GM21447 (cell line): Measurements from ENCODE around the gene COL18A1.

Experiments used
- ATAC-seq: cut with Tn5 transposase; IDR thresholded peaks from one replicate; pipeline ENCODE4 v1.9.1; 2021; ENCODE audit not compliant: unreplicated experiment

Gene COL18A1

DNA sequence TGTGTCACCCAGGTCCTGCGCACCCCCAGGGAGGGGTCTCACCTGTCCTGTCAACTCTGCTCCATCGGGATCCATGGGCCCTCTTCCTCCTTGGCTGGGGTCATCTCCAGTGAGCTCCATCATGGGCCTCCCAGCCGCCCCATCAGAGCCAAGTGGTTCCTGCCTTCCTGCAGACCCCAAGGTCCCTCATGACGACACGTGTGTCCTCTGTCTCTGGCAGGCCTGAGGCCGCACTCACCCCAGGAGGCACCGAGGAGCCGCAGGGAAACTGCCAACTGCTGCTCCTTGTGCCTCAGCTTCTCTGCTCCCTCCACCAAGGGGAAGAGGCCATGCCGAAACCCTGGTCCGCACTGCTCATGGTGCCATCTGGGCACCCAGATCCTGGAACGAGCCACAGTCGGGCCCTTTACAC lies 46.8 kb downstream of the COL18A1 start:
- ATAC-seq, result no peak

DNA sequence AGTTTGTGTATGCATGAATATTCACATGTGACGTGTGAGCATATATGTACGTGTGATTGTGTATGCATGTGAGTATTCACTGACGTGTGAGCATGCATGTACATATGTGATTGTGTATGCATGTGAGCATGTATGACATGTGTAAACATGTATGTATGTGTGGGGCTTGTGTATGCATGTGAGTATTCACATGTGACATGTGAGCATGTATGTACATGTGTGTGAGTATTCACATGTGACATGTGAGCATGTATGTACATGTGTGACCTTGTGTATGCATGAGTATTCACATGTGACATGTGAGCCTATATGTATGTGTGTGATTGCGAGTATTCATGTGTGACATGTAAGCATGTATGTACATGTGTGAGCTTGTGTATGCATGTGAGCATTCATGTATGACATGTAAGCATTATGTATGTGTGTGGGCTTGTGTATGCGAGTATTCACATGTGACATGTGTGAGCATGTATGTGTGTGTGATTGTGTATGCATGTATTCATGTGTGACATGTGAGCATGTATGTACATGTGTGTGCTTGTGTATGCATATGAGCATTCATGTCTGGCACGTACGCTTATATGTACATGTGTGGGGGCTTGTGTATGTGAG lies 47.8 kb downstream of the COL18A1 start:
- ATAC-seq, result no peak

DNA sequence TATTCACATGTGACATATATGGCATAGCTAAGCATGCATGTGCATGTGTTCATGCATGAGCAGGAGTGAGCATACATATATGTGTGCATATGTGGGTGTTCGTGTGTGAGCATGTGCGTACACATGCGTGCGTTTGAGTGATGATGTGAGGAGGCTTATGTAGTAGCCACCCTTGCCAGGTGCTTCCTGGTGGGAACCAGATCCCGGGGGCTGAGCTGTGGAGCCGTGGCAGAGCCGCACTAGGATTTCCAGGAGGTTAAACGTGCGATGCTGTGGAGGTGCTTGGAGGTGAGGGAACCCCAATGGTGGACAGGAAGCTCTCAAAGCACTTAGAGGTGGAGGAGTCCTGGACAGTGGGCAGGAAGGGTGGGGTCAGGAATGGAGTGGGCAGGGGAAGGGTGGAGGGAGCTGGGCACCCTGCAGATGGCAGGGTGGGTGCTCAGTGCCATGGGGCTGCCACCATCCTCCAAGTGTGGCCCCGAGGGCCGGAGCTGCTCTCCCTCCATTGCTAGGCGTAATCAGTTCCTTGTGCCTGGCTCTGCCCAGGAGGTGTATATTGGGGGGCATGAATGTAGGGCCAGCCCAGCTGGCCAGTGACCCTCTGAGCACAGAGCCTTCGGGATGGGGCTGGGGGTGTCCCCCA lies 48.5 kb downstream of the COL18A1 start:
- ATAC-seq, result no peak

DNA sequence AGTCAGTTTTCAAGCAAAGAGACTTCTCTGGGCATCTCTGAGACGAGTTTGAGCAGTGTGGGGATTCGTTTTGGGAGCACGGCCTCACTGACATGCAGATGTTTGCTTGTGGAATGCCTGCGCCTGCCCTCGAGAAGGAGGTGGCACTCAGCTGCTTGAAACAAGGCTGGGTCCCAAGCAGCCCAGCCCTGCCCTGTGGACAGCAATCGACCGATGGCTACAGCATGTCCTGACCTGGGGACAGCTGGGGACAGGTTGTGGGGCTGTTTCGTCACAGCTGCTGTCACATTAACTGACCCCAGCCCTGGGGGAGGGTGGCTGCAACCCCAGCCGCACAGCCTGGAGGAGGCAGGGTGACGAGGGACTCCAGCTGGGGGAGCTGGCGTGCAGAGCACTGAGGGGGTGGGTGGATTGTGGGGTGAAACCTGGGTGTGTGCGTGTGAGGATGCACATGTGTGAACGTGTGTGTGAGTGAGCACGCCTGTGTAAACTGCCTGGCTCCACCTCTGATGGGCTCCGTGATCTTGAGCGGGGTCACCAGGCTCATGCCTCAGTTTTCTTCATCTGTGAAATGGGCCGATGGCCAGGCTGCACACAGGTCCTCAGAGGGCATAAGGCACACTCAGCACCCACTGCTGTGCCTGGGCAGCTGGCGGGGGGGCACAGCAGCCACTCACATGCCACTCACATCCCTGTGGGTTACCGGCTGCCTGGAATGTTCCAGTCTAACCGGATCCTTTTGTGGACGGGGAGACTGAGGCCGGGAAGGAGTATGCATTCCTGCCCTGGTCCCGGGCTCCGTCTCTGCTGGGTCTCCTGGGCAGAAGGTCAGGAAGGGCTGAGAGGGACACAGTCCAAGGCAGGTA lies 49.3 kb downstream of the COL18A1 start:
- ATAC-seq, result no peak

DNA sequence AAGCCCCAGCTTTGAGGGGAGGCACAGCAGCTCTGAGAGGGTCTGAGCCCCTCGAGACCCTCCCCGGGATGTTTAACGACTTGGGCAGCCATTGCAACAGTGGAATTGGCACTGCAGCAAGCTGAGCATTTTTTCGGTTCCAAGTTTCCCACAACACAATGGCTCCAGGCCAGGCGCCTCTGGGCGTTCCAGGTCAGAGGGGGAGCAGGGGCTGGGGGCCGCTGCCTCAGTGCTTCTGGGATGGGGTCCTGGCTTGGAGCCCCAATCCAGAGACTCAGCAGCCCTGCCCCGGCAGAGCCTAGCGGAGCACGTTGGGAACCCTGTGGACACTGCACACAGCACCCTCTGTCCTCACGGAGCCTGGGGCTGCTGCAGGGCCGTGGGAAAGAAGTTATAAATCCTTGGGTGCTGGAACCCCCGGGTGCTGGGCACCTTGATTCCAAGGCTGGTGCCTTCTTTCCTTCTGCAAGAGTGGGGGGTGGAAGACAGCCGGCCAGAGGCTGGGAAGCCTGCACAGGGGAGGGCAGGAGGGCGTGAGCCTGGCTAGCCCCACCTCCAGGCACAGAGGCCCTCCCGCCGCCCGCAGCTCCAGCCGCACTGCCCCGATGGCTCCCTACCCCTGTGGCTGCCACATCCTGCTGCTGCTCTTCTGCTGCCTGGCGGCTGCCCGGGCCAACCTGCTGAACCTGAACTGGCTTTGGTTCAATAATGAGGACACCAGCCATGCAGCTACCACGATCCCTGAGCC lies 50.1 kb downstream of the COL18A1 start:
- no peak for ATAC-seq

DNA sequence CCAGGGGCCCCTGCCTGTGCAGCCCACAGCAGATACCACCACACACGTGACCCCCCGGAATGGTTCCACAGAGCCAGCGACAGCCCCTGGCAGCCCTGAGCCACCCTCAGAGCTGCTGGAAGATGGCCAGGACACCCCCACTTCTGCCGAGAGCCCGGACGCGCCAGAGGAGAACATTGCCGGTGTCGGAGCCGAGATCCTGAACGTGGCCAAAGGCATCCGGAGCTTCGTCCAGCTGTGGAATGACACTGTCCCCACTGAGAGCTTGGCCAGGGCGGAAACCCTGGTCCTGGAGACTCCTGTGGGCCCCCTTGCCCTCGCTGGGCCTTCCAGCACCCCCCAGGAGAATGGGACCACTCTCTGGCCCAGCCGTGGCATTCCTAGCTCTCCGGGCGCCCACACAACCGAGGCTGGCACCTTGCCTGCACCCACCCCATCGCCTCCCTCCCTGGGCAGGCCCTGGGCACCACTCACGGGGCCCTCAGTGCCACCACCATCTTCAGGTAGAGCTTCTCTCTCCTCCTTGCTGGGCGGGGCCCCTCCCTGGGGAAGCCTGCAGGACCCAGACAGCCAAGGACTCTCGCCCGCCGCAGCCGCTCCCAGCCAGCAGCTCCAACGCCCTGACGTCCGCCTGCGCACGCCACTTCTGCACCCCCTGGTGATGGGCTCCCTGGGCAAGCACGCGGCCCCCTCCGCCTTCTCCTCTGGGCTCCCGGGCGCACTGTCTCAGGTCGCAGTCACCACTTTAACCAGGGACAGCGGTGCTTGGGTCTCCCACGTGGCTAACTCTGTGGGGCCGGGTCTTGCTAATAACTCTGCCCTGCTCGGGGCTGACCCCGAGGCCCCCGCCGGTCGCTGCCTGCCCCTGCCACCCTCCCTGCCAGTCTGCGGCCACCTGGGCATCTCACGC lies 51.0 kb downstream of the COL18A1 start:
- no peak for ATAC-seq

DNA sequence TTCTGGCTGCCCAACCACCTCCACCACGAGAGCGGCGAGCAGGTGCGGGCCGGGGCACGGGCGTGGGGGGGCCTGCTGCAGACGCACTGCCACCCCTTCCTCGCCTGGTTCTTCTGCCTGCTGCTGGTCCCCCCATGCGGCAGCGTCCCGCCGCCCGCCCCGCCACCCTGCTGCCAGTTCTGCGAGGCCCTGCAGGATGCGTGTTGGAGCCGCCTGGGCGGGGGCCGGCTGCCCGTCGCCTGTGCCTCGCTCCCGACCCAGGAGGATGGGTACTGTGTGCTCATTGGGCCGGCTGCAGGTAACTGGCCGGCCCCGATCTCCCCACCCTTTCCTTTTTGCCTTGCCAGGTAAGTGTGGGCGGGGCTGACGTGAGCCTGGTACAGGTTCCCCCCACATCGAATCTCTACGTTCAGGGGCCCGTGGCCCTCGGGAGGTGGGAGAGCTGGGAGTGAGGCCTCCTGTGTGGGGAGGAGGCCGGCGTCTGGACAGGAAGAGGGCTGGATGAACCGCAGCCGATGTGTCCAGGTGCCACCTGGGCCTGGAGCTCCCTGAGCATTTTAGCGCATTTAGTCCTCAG lies 51.7 kb downstream of the COL18A1 start:
- ATAC-seq, result no peak

DNA sequence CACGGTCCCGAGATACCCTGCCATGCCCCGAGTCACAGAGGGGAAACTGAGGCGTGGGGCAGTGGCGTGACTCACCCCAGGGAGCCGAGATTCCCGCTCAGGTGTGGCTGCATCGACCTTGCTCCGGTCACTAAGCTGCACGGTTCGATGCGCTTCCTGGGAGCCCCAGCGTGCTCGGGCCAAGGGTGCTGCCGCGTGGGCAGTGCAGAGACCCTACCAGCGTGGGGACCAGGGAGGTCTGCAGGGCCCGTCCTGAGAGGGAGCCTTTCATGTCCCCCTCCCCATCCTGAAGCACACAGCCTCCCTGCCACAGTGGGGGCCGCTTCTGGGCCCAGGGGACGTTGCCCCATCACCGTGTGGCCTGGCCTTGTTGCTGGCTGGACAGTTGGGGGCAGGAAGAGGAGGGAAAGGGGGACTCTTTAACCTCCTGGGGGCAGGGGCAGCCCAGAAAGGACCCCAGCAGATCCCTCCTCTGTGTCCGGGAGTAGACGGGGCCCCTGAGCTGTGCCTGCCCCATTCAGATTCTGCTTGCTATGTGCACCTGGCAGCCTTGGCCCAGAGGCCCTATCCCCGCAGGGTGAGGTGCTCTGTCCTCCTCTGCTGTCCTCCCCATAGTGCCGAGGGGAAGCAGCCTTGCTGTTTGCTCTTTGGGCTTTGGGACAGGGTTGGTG lies 52.3 kb downstream of the COL18A1 start:
- no peak for ATAC-seq

DNA sequence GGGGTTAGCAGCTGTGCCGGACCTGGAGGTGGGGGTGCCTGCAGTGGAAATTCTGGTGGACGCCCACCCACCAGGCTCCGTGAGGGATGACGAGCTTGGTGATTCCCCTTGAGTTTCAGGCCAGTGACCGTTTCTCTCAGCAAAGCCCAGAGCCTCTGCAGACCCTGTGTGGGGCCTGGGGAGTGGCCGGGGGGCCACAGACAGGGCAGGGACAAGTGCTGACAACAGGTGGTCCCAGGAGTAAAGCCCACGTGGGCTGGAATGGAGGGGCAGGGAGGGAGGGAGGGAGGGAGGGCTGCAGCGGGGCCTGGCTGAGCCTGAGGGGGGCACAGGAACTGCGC lies 52.8 kb downstream of the COL18A1 start:
- ATAC-seq, result no peak

DNA sequence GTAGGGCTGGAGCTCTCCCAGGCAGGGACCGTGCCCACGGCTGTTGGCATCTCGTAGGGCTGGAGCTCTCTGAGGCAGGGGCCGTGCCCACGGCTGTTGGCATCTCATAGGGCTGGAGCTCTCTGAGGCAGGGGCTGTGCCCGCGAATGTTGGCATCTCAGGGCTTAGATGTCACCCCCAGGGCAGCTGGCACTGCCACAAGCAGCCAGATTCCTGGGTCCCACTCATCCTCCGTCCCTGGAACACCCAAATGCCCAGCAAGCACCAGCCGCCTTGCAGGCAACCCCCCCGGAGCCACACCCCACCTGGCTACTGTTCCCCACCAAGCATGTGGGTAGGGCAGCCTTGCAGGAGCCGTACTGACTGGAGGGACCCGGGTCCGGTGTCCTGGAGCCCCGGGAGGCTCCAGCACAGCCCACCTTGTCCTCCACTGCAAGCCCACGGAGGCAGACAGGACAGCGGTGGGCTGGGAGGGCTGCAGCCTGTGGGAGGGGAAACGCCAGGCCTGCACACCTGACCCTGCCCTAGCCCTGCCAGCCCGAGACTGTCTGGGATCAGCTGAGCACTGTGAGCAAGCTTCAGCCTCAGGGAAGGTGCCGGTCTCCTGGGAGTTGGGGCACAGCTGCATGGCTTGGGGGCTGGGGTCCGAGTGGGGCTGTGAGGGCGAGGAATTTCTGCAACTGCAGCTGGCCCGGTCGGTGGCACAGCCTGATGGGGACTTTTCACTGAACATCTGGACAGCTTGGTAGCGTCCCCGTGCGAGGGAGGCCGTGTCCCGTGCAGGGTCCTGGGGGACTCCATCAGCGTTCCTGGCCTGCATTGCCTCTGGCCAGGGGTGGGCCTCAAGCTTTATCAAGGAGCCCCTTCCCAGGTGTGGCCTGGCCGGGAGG lies 53.6 kb downstream of the COL18A1 start:
- no peak for ATAC-seq

DNA sequence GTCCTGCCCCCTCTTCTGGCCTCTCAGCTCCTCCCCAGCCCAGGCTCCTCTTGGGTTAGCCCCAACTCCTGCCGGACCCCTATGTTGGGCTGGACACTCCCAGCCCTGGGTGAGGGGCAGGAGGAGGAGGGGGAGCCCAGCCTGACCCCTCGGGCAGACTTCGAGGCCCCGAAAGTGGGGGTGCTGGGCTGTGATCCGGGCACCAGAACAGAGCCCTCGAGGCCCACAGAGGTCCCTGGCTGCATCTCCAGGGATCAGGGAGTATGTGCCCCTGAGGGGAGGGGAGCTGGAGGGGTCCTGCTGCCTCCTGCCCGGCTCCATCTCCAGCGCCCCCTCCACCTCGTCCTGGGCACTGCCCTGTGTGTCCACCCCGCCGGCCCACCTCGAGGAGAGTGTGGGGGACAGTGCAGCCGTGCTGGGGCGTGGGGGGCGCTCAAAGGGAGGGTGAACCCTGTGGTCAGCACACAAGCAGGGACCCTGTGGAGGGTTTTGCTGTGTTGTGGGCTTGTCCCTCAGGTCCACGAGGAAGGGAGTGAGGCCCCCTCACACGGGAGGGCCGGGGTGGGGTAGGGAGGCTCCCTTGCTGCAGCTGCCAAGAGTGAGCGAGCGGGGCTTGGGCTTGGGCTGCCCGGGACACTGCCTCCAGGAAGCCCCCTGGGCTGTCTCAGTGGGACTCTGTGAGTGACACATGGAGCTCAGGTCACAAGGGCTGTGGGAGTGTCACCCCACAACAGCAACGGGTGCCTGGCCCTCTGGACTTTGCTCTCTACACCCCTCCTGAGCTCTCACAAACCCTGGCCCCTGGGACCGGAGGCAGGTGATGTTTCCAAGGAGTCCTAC lies 54.4 kb downstream of the COL18A1 start:
- no peak for ATAC-seq

DNA sequence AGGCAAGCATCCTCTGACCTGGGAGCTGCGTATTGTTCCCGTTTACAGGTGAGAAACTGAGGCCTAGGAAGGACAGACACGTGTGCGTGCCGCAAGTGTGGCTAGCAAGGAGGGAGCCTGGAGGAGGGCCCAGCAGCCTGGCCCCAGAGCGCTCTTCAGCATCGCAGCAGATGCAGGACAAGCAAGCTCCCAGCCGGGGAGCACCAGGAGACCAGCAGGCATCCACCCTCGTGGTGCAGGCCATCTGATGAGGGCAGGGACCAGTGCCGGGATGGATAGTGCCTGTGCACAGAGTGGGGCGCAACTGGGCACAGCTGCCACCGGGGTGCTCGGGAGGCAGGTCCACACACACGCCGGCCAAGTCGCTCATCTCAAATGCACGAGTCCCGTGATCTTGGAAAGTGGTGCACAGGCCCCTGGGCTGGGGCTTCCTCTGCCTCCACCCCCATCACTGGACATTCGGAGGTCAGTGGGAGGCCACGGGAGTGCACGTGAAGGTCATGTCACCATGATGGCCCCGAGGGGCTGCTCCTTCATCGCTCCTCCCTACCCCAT lies 55.1 kb downstream of the COL18A1 start:
- no peak for ATAC-seq

DNA sequence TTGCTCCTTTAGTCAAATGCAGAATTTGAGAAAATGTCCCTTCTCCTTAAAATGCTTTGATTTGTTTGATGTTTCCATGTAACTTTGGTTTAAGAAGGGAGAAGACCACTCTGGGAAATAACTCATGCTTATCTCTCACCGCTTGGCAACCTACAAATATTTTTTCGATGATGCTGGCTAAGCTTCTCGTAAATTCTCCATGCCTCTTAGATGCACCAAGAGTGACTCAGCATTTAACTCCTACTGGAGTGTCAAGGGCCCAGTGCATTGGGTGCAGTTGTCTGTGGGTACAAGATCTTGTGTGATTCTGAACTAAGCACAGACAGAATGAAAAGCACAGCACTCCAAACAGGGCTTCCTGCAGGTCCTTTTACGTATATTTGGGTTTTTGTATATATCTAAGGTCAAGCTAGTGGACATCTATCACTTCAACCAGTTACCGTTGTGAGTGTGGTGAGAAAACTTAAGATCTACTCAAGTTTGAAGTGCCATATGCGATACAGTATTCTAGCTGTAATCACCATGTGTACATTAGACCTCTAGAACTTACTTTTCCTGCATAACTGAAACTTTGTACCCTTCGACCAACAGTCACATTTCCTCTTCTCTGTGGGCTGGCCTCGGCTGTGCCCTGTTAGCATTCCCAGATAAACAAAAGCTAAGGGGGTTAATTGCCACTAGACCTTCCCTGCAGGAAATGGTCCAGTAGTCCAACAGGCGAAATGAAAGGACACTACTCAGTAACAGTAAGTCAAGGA lies 55.8 kb downstream of the COL18A1 start:
- no peak for ATAC-seq

DNA sequence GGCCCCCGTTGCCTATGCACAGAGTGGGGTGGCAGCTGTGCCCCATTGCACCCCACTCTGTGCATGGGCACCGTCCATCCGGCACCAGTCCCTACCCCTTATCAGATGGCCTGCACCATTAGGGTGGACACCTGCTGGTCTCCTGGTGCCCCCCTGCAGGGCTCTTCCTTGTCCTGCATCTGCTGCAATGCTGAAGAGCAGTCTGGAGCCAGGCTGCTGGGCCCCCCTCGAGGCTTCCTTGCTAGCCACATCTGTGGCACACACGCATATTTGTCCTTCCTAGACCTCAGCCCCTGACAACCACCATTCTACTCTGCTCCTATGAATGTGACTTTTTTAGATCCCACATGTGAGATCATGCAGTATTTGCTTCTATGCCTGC lies 56.4 kb downstream of the COL18A1 start:
- ATAC-seq, result no peak

DNA sequence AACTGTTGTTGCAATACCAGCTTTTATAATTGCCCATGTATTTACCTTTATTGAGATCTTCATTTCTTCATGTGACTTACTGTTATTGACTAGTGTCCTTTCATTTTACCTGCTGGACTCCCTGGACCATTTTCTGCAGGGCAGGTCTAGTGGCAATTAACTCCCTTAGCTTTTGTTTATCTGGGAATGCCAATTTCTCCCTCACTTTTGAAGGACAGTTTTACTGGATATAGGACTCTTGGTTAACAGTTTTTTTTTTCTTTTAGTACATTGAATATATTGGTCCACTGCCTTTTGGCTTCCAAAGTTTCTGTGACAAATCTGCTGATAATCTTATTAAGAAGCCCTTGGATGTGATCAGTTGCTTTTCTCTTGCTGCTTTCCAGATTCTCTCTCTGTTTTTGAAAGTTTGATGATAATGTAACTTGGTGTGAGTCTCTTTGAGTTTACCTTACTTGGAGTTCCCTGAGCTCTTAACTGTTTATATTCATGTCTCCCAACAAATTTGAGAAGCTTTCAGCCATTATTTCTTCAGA lies 56.9 kb downstream of the COL18A1 start:
- no peak for ATAC-seq

DNA sequence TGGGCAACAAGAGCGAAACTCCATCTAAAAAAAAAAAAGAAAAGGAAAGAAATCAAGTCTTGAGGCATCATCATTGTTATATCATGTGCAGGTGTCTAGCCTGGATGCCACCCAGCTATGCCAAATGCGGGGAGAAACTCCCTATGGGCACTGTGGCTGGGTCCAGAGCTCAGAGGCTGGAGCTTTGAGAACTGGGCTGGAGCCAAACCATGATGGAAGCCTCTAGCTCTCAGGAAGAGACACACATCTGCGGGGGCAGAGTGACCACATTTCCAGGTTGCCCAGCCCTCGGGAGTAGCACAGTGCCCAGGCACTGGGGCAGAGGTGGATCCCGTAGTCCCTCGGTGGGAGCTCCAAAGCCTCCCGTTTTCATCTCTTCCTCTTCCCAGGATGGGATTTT lies 58.9 kb downstream of the COL18A1 start:
- no peak for ATAC-seq
